Choroid plexus epithelial cell (primary cell): Measurements from ENCODE around the gene TTF2.

Experiments used
- DNase-seq: peaks from one replicate; pipeline ENCODE4 v3.0.0-alpha.2; 2010; ENCODE audit warnings: low read depth
- H3K4me3 ChIP-seq: 2 replicates; pipeline ENCODE4 v1.5.1; 2011; ENCODE audit warnings: low read depth, mild to moderate bottlenecking, control low read depth, low read length, moderate library complexity
- TF ChIP-seq, protein P1 (sequence below): conservative IDR thresholded peaks from 2 replicates; pipeline ENCODE4 v1.5.1; 2011; ENCODE audit warnings: low read depth, mild to moderate bottlenecking, control low read depth, inconsistent platforms, low read length, moderate library complexity

Gene TTF2

DNA sequence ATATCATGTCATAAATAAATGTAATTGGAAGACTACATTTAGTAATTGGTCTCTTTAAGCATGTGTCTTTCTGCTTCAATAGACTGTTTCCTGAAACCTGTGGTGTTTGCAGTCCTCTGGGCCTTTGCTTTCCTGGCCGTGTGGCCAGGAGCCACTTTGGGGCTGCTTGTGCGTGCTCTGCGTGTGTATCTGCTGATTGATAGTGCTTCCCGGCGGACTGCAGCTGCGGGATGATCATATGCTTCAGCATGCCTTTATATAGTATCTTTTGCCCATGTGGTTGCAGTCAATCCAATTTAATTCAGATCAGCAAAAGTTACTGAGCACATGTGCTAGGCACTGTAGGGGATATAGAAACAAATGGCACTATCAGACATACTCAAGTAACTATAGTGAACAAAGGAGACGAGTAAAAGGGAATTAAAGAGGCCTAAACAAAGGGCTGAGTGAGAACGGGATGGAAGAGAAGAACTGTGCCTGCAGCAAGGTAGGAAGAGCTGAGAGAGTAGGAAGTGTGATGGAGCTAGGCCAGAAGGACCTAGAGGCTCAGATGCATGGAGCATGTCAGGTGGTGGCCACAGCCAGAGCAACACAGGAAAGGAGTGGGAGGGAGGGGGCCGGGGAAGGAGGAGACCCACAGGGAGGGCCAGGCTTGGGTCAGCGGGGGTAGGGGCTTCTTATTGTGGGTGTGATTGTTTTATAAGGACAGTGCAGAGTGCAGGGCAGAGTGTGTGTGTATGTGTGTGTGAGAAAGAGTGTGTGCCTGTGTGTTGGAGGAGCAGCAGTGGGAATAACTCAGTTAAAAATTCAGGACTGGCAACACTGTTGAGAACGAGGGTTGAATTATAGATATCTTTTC lies 27.2 kb upstream of the TTF2 start:
- TF ChIP-seq, protein P1, sequence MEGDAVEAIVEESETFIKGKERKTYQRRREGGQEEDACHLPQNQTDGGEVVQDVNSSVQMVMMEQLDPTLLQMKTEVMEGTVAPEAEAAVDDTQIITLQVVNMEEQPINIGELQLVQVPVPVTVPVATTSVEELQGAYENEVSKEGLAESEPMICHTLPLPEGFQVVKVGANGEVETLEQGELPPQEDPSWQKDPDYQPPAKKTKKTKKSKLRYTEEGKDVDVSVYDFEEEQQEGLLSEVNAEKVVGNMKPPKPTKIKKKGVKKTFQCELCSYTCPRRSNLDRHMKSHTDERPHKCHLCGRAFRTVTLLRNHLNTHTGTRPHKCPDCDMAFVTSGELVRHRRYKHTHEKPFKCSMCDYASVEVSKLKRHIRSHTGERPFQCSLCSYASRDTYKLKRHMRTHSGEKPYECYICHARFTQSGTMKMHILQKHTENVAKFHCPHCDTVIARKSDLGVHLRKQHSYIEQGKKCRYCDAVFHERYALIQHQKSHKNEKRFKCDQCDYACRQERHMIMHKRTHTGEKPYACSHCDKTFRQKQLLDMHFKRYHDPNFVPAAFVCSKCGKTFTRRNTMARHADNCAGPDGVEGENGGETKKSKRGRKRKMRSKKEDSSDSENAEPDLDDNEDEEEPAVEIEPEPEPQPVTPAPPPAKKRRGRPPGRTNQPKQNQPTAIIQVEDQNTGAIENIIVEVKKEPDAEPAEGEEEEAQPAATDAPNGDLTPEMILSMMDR, result no peak

DNA sequence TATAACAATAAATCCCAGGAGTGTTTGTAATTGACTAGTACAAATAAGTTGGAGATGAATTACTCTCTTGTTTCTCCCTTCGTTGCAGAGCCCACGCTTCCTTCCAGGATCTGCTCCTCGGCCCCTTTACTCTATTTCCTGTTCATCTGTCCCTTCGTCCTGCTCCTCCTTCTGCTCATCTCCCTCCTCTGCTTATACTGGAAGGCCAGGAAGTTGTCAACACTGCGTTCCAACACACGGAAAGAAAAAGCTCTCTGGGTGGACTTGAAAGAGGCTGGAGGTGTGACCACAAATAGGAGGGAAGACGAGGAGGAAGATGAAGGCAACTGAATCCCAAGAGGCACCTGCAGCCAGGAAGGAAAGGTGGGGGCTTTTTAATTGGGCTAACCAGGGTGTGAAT lies 26.4 kb upstream of the TTF2 start:
- DNase-seq, result no peak
- H3K4me3 ChIP-seq, result no peak overlapping the region
- TF ChIP-seq, protein P1, result no peak

More for the DNA sequence above, 27.2 kb upstream of the TTF2 start:
- H3K4me3 ChIP-seq, result no peak overlapping the region
- no peak for DNase-seq

DNA sequence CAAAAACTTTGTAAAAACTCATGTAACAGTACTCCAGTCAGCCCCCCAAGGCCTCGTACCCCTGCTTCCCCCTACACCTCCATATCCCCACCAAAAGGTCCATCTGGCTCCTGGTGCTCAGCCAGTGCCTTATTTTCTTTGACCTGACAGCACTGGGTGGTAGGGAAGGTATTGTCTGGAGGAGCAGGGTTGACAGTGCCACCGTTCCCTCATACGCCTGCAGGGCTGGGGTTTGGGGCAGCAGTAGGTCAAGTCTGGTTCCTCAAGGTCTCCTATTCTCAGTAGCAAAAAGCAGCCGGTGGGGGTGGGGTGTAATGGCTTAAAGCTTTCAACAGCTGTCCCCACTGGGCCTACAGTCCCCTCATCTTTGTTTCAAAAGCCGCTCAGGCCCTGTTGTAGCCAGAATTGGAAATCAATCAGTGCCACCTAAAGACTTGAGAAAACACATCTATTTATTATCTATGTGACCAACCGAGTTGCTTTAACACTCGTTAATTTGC lies 25.3 kb upstream of the TTF2 start:
- DNase-seq, result no peak
- TF ChIP-seq, protein P1, result no peak
- no peak overlapping the region for H3K4me3 ChIP-seq

GRCh38 chr1:117036018-117036461 lies 24.1 kb upstream of the TTF2 start:
- TF ChIP-seq, protein P1, result no peak
- no peak overlapping the region for H3K4me3 ChIP-seq
- no peak for DNase-seq

DNA sequence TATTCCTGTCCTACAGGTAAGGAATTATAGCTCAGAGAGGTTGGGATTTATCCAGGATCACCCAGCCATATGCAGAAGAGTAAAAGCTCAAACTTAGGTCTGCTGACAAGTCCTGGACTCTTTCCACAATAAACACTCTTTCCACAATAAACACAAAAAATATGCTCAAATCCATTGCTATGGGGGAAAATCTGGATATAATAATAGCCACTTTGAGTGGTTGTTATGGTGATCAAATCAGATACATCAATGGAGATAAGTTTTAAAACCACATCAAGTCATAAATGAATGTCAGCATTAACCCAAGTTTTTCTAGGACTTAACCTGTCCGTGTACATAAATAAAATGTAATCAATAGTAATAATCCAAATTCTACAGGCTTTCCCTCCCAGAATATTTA lies 22.3 kb upstream of the TTF2 start:
- no peak for DNase-seq
- TF ChIP-seq, protein P1, result no peak
- H3K4me3 ChIP-seq, result no peak overlapping the region

GRCh38 chr1:117038236-117038635 lies 21.9 kb upstream of the TTF2 start:
- no peak for DNase-seq
- no peak overlapping the region for H3K4me3 ChIP-seq
- TF ChIP-seq, protein P1, result no peak

DNA sequence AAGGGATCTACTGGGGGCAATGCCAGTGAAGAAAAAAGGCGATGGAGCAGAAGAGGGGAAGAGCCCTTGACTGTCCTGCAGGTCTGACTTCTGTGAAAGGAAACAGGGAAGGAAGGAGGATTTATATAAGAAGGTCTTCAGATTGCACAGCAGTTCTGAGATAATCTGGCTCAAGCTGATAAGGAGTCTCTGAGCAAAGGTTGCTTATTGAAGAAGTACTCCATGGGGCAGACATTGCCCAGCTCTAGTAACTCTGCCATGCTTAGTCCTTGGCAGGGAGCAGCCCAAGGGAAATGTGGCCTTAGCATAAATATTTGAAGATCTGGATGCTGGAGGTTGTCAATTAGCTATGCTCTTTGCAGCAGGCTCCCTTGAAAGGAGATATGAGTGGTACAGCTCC lies 15.9 kb upstream of the TTF2 start:
- DNase-seq, result no peak
- no peak overlapping the region for H3K4me3 ChIP-seq
- TF ChIP-seq, protein P1, result no peak
